Measurements from ENCODE around the gene COBL.

- TF ChIP-seq POLR2AphosphoS5 (IDR thresholded peaks at IDR 0.05; ENCODE audit: low read depth, low read length) (no peak), POLR2A (IDR thresholded peaks at IDR 0.05; ENCODE audit: low read depth, low read length) (no peak), TAF1 (IDR thresholded peaks at IDR 0.05; ENCODE audit: borderline replicate concordance, low read depth, low read length) (no peak)
Observed at GRCh38 chr7:51046482-51046881, 270.1 kb downstream of the COBL start.

Data from GM12892 (cell line).